HG02852 (cell line): ENCODE measurements around the gene ADAMTS17.

Source experiments
- ATAC-seq: cut with Tn5 transposase; IDR thresholded peaks from one replicate; pipeline ENCODE4 v1.9.1; 2021; ENCODE audit warnings: mild to moderate bottlenecking, moderate library complexity; ENCODE audit not compliant: unreplicated experiment

The ADAMTS17 gene, protein sequence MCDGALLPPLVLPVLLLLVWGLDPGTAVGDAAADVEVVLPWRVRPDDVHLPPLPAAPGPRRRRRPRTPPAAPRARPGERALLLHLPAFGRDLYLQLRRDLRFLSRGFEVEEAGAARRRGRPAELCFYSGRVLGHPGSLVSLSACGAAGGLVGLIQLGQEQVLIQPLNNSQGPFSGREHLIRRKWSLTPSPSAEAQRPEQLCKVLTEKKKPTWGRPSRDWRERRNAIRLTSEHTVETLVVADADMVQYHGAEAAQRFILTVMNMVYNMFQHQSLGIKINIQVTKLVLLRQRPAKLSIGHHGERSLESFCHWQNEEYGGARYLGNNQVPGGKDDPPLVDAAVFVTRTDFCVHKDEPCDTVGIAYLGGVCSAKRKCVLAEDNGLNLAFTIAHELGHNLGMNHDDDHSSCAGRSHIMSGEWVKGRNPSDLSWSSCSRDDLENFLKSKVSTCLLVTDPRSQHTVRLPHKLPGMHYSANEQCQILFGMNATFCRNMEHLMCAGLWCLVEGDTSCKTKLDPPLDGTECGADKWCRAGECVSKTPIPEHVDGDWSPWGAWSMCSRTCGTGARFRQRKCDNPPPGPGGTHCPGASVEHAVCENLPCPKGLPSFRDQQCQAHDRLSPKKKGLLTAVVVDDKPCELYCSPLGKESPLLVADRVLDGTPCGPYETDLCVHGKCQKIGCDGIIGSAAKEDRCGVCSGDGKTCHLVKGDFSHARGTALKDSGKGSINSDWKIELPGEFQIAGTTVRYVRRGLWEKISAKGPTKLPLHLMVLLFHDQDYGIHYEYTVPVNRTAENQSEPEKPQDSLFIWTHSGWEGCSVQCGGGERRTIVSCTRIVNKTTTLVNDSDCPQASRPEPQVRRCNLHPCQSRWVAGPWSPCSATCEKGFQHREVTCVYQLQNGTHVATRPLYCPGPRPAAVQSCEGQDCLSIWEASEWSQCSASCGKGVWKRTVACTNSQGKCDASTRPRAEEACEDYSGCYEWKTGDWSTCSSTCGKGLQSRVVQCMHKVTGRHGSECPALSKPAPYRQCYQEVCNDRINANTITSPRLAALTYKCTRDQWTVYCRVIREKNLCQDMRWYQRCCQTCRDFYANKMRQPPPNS

DNA sequence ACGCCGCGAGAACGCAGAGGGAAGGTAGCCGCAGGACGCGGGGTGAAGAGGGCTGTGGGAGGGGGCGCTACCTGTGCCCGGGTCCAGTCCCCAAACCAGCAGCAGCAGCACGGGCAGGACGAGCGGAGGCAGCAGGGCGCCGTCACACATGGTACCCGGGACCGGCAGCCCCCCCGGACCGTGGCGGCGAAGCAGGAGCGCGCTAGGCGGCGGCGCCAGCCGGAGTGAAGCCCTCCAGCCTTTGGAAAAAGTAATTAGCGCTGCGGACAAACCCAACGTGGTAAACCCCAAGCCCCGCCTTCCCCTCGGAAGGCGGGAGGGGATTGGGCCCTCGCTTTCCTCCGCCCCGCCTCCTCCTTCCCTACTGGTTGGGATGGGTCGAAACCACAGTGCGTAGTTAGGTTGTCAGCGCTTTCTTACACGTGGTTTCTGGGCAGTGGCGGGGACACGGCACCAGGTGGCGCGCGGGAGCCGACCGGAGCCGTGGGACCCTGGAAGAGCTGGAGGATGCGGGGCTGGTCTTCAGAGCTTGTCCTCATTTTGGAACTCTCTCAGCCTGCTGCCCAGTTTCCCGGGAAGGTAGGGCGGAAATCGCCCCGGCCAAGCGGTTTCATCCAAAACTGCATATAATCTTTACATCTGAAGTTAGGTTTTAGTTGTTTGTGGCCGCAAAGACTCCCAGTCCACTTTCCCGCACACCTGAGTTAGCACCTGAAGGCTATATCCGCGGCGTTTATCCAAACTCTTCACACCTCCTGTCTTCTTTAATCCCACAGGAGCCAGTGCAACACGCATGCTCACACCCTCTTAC is at the start of gene ADAMTS17:
Gene ADAMTS17 (minus strand): TSS at position 226 of the 811 bp plus-strand sequence. CDS start 76 bp downstream, at position 150.
- peak; percentile 98 for ATAC-seq

DNA sequence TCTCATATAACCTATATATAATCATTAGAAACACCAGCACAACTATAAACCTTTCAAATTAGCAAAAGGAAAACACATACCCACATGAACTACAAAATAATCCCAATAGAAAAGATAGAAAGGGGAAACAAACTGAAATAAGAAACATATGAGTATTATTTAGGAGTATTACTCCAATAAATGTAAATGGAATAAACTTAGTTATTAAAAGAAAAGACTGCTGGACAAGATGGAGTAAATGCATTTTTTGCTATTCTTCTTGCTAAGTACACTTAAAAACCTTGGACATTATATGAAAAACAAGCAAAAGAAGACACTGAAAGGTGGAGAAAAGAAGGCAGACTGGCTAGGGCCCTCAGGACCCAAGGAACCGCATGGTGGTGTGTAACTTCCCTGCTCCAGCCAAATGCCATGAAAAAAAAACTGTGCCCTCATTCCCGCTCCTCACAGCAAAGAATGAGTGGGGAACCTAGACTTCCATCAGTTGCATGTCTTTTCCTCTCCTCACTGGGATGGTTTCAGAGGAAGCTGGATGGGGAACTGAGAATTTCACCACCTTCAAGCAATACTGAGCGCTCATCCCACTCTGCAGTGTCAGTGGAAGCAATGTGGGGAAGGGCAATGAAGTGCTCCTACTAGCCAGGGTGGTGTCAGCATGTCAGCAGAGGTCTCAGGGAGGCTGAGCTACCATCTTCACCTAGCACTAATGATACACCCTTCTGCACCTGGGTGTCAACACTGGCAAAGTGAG is 43.7 kb upstream of the ADAMTS17 start:
- no peak for ATAC-seq

DNA sequence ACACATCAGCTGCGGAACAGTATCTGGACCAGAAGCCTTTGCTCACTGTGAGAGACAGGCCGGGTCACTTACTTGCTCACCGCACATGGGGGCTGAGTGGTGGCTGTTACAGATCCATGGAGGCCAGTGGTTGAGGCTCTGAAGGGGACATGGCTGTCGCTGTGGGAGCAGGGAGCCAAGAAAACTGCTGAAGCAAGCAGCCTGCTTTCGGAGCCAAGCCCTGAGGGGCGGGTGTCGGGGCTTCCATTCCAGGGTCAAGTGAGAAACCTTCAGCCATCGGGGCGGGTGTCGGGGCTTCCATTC is 42.3 kb upstream of the ADAMTS17 start:
- ATAC-seq, result no peak

DNA sequence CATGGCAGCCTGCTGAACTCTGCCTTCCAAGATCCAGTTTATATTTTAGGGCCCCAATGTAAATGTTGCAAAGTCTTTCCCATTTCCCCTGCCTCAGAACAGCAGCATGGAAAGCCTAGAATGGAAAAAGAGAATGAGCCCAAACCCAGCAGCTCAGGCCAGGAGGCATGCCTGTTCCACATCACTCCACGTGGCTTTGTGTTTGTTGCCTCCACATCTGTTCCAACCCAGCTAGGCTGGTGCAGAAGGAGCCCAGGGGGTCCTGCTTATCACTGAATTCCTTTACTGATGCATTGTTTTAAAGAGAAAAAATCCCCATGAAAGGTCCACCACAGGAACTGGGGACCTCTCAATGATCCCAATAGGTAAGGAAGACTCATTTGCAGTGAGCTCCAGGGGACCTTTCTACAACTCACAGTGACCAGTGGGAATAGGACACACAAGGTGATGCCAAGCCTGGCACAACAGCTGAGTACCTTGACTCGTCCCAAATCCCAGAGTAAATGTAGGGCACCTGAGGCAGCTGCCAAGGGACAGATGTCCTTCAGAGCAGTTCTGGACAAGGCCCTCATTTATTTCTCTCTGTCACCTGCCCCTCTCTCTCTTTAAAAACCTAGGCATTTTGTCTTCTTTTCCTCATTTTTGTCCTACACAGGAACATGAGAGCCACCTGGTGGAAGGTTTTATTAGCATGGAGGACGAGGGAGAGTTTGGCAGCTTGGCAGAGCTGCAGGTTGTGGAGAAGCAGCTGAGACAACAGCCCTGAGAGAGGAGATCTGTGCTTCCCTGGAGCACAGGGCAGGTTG is 41.7 kb upstream of the ADAMTS17 start:
- ATAC-seq, result no peak

DNA sequence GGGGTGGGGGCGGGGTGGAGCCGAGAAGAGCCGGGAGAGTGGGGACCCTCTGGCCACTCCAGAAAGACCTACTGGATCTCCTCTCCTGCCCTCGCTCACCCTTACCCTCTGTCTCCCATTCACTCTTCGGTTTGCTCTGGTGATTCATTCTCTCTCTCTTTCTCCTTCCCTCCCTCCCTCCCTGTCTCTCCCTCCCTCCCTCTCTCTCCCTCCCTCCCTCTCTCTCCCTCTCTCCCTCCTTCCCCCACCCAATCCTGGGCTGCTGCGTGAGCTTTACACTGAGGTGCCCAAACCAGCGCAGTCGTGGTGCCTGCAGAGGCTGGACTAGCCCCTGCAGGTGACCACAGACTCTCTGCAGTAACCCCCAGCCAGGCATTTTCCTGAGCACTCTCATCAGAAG is 32.2 kb upstream of the ADAMTS17 start:
- no peak for ATAC-seq

DNA sequence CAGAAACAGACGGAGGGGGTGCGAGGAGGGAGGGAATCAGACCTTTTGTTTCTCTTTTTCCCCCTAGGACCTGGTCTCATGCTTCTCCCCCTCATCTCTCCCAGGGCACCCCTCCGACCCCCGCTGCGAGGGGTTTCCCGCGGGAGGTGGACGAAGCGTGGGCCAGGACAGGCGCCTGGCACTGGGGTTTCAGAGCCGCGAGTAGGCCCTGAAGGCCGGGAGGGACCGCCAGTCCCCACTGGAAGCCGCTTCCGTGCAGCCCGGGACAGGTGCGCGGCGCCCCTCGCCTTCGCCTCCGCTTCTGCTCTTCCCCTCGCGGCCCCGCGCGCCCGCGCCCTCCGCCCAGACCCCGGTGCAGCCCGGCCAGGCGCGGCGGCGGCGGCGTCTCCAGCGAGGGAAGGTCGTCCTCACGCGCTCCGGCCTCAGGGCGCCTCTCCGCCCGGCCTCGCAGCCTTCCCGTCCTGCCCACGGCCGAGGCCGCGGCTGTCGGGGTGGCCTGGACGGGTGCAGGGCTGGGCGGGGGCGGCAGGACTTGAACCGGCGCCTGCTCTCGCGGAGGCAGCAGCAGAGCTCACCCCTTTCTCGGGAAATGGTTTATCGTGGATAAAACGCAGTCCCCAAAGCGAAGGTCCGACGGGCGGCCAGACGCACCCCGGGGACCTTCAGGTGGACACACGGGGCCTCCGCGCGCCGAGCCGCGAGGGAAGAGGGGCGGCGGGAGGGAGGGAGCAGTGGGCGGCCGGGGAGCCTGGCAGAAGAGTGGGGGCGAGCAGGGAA is 31.5 kb upstream of the ADAMTS17 start:
- no peak for ATAC-seq

DNA sequence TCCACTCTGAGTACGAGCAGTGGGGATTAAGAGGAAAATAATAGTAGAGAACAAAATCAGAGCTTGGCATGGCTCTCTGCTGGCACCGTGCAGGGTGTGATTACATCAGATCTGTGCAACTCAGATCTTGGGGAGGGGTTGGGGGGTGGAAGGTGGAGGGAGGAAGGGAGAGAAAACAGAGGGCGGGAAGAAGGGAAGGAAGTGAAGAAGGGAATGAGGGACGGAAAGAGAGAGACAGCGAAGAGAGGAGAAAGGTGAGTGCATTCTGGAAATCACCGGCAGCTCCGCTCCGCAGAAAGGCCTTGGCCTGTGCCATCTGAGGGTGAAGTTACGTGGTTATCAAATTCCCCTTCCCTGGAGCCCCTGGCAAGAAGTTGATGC is 31.0 kb upstream of the ADAMTS17 start:
- no peak for ATAC-seq

DNA sequence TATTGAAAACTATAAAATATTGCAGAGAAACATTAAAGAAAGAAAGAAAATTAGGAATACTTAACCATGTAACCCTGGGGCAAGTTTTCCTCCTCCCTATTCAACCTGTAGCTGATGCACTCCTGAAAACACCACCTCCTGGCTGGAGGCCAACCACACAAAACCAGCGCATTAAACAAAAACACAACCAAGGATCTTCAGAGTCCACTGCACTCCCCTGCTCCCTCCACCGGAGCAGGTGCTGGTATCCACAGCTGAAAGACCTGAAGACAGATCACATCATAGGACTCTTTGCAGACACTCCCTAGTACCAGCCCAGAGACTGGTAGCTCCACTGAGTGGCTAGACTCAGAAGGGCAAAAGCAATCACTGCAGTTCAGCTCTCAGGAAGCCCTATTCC is 13.6 kb upstream of the ADAMTS17 start:
- no peak for ATAC-seq

DNA sequence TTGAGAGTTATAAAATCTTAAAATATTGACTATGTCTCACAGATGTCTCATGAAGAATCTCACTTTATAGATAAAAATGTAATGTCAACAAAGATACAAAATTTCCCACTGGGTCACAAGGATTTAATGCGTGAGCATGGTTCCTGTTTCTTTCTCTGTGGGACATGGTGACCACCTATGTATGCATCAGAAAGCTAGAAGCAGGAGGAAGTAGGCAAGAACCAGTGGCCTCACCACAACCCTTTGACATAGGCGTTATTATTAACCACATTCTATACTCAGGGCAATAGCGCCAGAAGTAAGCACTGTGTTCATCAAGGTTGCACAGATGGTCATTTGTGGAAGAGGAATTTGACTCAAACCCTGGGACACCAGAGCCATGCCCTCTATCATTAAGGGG is 11.7 kb upstream of the ADAMTS17 start:
- no peak for ATAC-seq

DNA sequence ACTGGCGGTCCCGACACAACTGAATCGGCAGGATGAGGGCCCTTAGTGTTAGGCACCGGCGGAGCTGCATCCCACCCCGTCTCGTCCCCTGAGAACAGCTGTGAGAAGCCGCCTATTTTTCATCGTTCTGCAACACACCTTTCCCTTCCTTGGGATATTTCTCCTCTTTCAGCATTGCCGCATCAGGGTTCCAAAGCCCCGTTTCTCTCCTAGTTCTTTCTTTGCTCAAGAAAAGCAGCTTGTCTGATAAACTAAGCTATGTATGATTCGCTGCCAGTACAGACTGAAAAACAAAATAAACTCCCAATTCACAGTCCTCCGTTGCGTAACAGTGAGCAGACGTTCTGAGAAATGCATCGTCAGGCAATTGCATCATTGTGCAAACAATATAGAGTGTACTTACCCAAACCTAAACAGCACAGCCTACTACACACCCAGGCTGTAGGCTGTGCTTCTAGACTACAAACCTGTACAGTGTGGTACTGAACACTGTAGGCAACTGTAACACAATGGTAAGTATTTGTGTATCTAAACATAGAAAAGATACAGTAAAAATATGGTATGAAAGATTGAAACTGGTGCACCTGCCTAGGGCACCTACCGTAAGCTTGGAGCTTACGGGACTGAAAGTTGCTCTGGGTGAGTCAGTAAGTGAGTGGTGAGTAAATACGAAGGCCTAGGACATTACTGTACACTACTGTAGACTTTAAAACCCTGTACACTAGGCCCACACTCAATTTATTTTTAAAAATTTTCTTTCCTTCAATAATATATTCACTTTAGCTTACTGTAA is 8.9 kb upstream of the ADAMTS17 start:
- no peak for ATAC-seq

DNA sequence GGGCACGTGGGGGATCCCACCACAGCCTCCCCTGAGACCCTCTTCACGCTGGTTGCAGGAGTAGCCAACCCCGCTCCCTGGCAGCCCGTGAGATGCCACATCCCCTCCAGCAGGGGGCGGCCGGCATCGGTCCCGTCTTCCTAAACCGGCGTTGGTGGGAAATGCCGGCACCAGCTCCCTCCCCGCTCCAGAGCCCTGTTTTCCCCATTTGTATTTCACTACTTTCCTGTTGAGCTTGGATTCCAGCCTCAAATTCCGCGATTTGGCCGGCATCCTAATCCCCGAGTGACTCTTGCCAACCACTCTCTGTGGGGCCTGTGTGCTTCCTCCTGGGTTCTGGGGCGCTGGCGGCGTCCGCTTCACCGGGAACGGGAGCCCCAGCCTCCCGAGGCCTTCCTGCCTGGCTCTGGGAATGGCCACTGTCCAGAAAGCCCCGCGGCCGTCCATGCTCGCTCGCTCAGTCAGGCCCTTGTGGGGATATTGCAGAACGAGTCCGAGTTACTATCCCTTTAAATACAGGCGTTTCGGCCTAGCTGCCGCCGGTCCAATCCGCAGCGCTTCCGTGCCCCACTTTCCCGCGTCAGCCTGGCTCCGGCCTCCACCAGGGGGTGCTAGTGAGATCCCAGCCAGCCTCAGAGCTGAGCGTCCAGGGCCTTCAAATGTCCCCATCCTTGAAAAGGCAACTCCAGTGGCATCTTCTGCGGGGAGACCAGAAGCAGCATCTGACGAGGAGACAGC is 8.1 kb upstream of the ADAMTS17 start:
- ATAC-seq, result peak; percentile 89

DNA sequence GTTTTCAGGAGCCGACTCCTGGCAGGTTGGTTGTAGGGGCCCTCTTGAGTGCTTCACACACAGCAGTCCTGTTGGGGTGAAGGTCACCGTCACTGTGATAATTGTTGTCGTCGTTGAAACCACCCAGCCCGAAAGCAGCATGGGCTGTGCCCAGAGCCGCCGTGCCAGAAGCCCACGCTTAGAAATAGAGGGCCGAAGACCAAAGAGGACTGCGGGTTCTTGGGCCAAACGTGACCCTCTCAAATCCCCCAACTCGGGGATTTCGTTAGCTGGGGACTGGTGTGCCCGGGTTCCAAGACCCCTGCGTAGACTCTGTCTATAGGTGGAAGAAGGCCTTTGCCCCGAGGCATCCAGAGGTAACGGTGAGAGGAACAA is 7.5 kb upstream of the ADAMTS17 start:
- no peak for ATAC-seq

DNA sequence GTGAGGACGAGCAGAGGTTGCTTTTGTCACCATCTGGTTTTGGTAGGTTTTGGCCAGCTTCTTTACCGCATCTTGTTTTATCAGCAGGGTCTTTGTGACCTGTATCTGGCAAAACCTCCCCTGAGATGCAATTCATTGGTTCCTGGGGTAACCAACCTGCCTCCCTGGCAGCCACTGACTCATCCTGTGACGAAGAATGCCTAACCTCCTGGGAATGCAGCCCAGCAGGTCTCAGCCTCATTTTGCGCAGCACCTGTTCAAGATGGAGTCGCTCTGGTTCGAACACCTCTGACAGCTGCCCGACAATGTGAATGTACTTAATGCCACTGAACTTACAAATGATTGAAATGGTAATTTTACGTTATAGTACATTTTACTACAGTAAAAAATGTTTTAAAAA is 6.8 kb upstream of the ADAMTS17 start:
- no peak for ATAC-seq

DNA sequence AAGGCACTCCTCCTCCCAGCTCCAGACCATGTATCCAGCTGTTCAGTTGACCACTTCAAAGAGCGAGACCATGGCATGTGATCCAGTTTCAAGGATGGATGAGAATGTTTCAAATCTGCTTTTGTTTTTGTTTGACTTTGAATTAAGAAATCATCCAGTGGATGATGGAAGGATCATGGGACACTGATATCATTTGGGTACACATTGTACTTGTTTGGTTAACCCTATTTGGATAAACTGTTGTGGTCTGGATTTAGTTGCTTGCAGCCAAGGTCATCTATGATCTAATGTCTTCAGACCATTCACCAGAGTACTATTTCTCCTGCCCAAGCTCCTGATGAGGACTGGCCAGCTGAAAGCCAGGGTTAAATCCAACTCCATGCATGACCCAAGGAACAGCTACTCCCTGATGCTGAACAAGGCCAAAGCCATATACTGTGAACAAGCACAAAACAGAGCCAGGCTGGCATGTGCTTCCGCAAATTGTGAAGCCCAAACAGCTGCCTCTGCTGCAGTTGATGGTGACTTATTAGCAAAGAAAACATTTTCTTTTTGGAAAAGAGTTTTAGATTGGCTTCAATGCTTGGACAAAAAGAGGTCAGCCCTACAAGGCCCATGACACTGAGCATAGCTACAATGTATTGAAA is 5.2 kb upstream of the ADAMTS17 start:
- no peak for ATAC-seq

DNA sequence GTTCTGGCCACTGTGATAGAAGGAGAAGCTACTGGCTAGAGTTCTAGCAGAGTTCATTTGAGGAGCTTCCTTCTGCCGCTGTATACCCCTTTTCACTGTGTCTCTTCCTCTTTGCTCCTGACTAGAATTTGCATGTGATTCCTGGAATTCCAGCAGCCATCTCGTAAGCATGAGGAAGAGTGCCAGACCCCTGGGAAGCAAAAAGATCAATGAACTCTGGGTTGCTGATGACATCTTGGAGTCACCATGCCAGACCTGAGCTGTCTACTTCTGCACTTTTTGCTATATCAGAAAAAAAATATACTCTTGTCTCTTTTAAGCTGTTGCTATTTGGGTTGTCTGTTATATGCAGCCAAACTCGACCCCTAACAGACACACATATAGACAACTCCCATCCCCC is 3.7 kb upstream of the ADAMTS17 start:
- ATAC-seq, result no peak

DNA sequence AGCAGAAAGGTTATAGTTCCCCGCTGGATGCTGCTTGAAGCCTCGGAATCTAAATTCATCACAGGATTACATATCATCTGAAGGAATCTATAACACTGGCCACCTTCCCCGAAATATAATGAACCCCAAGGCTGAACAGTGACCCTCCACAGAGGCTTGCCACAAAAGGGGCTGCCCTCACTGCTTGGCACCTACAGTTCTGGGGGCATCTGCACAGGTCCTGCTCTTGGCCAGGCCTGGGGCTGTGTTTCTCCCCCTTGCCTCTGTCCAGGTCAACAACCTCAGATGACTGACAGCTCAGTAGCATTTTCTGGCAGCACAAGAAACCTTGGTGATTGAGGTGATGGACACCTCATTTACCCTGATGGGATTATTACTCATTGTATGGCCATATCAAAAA is 1.5 kb upstream of the ADAMTS17 start:
- no peak for ATAC-seq

DNA sequence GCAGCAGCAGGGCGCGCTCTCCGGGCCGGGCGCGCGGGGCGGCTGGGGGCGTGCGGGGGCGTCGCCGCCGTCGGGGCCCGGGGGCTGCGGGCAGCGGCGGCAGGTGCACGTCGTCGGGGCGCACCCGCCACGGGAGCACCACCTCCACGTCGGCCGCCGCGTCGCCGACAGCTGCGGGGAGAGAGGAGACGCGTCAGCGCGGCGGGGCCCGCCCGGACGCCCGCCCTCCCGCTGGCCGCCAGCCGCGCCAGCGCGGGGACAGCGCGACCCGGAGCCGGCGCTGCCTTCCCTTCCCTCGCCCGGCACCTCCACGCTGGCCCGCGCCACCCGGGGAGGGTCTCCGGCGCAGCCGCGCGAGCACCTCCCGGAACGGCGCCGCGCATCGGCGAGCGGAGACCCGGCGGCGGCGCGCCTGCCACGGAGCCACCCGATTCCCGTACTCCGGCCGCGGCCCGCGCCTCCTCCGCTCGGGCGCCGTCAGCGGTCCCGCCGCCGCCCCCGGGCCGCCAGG is 481 bp downstream of the ADAMTS17 start:
- ATAC-seq, result peak; percentile 12
